ENCODE measurements around the gene GAD2.

- TF ChIP-seq, protein P1, sequence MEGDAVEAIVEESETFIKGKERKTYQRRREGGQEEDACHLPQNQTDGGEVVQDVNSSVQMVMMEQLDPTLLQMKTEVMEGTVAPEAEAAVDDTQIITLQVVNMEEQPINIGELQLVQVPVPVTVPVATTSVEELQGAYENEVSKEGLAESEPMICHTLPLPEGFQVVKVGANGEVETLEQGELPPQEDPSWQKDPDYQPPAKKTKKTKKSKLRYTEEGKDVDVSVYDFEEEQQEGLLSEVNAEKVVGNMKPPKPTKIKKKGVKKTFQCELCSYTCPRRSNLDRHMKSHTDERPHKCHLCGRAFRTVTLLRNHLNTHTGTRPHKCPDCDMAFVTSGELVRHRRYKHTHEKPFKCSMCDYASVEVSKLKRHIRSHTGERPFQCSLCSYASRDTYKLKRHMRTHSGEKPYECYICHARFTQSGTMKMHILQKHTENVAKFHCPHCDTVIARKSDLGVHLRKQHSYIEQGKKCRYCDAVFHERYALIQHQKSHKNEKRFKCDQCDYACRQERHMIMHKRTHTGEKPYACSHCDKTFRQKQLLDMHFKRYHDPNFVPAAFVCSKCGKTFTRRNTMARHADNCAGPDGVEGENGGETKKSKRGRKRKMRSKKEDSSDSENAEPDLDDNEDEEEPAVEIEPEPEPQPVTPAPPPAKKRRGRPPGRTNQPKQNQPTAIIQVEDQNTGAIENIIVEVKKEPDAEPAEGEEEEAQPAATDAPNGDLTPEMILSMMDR (IDR thresholded peaks at IDR 0.05; ENCODE audit: low read length): no peak
- no peak for TF ChIP-seq EZH2 (optimal IDR thresholded peaks at IDR 0.05; ENCODE audit: low read depth, low read length)
These were observed 102.1 kb downstream of the GAD2 start for GRCh38 chr10:26318672-26319071.
